HTR-8/SVneo (cell line): Measurements from ENCODE around the gene CASP8.
"Not testable (repeated sequence)": the region's sequence is repeated elsewhere in the genome, so short reads cannot be mapped to it uniquely, and the experiment has no call there.

Experiments
- DNase-seq: peaks from one replicate; pipeline ENCODE4 v3.0.0; 2011; ENCODE audit warnings: low spot score, mixed read lengths; ENCODE audit not compliant: insufficient read length
- FAIRE-seq: peaks from 2 replicates; lab custom pipeline; 2011; peaks lifted over from hg19 to GRCh38; lab: Jason Lieb, UNC

Gene CASP8

DNA sequence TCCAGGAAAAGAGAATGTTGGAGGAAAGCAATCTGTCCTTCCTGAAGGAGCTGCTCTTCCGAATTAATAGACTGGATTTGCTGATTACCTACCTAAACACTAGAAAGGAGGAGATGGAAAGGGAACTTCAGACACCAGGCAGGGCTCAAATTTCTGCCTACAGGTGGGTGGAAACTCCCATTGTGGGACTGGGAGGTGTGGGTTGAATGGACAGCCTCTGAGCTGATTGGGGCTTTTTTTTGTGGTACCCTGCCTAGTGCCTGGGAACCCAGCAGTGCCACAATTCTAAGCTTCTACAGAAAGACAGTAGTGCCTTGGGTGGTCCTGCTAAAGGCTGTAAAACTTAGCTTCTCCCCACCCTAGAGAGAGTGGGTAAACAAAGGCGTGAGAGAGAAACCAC is 6.3 kb downstream of the CASP8 start:
- FAIRE-seq (no peak), DNase-seq (no peak)

DNA sequence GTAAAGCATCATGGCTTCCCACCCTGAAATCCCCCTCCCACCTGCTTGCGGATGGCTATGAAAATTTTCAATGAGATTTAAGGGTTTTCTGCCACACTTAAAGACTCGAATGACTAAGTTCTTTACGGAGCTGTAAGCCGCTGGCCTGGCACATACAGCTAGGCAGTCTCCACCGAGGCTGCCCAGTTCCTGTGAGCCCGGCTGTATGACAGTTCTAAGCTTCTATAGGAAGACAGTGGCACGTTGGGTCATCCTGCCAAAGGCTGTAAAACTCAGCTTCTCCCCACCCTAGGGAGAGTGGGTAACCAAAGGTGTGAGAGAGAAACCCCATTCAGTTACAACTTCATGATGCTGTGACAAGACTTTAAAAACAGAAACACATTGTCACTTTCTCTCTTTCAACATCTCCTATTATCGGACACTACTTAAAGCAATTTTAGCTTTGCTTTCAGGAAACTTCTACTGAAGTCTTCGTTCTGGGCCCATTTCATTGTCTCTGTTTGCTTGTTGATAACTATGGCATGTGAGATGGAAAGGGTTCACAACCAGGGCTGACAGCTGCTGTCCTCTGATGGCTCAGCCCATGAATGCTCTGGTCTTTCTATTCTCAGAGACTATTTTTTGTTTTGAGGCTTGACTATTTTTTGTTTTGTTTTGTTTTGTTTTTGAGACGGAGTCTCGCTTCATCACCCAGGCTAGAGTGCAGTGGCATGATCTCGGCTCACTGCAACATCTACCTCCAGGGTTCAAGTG is 7.1 kb downstream of the CASP8 start:
- no peak for FAIRE-seq
- DNase-seq = no peak

DNA sequence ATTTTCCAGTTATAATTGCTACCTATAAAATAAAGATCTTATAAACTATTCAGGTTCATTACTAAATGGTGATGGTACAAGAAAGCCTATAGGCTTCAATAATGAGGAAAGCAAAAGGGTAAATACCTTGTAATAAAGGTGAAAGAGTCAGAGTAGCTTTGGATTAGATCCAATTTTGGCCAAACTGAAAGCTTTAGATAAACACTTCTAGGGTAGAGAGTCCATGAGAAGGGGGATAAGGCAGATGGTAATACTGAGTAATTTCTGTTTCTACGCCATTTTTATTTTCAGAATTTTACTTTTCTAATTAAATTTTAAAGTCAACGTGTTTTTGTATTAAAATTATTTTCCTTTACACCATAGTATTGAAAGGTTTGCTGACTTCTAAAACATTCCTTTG is 9.4 kb downstream of the CASP8 start:
- FAIRE-seq (no peak), DNase-seq (no peak)

DNA sequence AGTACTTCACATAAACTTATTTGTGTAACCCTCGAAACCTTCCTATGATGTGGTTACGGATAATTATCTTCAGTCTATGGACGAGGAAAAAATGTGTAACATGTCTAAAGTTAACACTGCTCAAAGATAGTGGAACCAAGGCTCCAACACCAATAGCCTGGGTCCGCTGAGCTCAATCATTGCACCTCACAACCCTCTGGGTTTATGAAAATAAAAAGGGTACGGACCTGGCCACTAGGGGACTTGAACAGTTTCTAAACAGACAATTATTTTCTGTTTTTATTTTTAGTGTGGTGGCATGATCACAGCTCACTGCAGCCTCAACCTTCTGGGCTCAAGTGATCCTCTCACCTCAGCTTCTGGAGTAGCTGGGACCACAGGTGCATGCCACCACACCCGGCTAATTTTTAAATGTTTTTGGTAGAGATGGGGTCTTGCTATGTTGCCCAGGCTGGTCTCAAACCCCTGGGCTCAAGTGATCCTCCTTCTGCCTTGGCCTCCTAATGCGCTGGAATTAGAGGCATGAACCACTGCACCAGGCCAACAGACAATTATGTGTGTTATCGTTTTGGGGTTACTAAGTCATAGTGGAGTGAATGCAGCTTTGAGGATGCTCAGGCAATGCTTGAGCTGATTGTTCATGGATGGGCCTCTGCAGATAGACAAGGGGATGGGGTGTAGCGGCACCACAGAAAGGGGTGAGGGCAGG is 10.1 kb downstream of the CASP8 start:
- FAIRE-seq (no peak), DNase-seq (no peak)

DNA sequence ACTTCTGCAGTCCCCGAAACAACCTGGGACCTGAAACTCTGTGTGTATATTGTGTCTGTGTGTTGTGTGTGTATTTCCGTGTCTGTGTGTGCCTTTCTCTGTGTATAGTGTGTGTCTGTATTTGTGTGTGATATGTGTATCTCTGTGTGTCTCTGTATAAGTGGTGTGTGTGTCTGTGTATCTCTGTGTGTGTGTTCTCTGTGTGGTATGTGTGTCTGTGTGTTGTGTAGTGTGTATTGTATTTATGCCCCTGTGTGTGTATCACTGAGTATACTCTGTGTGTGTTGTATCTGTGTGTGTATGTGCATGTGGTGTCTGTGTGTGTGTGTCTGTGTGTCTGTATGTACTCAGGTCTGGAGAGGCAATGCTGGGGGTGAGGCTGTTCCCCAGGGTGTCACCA is 11.6 kb downstream of the CASP8 start:
- no peak for DNase-seq
- FAIRE-seq = peak; percentile 90

DNA sequence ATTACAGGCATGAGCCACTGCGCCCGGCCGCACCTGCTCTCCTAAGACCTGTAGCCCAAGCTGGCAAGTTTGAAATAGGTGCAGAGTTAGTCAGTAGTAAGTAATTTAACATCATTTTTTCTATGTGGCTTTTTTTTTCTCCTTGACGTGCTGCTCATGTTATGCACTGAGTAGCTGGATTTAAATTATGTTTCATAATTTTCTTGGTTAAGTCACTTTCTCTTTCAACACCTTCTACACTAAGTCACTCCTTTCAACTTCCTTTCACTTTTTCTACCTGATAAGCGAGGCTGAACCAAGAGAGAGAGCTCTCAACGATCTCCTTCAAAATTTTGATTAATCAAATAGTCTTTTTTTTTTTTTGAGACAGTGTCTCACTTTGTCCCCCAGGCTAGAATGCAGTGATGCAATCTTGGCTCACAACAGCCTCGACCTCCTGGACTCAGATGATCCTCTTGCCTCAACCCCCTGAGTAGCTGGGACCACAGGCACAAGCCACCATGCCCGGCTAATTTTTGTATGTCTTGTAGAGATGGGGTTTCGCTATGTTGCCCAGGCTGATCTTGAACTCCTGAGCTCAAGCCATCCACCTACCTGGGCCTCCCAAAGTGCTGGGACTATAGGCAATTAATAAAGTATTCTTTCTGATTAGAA is 13.1 kb downstream of the CASP8 start:
- FAIRE-seq (no peak), DNase-seq (no peak)

DNA sequence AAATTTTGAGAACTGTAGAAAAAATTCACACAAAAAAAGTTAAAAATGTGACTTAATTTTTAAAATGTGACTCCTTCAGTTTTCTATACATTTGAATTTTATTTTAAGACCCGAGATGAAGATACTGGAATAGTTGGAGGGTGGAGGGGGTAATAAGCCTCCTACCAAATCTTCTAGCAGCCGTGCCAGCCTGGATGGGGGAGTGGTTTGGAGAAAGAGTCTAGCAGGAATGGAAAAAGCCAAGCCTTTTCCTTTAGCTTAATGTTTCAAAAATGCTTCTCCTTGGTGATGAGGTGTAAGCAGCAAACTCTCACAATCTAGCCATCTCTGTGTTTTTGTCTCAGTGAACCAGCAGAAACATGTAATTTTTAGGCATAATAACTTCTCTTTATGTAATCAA is 14.7 kb downstream of the CASP8 start:
- FAIRE-seq (no peak), DNase-seq (no peak)

DNA sequence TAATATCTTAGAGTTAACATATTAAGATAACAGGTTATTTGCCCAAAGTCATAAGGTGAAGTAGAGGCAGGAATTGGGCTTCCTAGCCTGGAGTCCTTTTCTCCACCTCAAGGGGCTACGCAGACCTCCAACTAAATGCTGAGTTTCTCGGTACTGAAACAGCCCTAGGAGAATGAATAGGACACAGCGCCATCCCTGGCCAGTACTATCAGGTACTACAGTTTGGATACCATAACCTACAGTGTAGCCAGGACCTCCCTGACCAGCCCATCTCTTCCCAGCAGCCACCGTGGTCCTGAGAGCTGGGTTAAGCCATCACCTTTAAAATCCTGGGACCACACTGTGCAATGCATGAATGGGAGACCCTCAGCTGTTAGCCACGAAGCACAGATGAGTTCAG is 15.7 kb downstream of the CASP8 start:
- DNase-seq = no peak
- FAIRE-seq = no peak

DNA sequence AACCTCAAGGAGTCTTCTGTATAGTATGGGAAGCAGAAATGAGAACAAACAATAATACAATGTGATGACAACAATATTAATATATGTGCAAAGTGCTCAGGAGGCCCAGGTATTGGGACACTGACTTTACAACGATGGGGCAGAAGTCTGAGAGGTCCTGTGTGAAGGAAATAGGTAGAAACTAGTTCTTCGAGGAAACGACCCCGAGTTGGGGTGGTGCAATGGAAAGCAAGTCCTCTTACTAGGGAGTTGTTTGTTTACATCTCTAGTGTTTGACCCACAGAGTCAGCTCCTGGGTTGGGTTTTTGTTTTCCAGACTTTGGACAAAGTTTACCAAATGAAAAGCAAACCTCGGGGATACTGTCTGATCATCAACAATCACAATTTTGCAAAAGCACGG is 16.2 kb downstream of the CASP8 start:
- FAIRE-seq = no peak
- no peak for DNase-seq

DNA sequence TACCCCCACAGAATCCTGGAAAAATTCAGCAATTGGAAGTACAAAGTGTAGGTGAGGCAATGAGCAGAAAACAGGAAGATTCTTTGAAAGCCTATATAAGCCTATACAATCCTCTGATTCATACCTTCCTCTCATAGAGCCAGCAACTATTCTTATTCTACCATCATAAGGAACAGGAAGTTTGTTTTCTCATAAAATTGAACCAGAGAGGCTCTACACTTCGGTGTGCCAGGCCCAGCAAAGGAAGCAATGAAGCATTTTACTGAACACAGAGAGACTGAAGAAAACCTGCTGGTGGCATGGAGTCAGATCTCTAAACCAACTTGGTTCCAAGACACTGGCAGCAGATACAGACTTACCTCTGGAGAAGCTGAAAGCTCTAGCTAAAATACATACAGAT is 18.7 kb downstream of the CASP8 start:
- DNase-seq (no peak), FAIRE-seq (no peak)

DNA sequence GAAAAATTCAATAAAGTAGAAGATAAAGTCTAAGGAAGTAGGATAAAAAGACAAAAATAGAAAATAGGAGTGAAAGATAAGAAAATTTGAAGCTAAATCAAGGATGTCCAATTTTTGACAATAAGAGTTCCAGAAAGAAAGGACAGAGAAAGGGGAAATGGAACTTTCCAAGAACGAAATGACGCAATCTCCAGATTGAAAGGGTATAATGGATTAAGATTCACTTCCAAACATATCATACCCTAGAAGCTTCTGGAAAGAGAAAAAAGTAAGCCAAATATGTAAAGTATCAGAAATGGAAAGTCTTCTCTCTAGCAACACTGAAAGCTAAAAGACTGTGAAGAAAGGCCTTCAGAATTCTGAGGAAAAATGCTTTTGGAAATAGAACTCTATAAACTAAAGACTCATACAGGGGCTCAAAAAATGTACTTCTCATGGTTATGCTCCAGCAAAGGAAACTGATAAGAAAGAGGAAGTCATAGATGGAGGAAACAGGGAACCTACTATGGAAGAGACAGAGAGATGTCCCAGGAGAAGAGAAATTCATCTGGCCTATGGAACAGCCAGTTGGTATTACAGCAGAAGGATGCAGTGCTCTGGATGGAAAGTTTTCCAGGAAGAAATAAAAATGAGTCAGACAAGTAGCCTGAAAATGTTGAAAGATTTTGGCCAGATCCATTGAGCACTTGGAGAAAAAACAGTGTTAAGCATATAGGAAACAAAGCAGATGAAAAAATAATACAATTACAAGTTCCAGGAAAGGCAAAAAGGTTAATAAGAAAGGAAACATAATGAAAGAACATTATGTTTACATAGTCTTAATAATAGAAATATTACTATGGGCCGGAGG is 20.1 kb downstream of the CASP8 start:
- DNase-seq (no peak), FAIRE-seq (no peak)

DNA sequence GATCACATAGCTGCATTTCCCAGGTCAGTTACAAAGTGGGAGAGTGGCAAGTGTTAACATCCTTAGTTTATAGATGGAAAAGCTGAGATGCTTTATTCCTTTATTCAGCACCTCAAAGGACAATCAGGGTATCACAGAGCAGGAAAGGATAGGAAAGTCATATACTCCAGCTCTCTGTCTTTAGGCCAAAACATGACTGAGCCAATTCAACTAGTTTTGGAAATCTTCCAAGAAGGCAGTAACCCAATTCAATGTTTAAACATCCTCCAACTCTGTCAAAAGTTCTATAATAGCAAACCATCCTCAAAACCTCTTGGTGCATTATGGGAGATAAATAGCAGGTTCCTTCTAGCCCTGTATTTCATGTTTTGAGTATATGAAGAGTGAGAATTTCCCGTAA is 25.2 kb downstream of the CASP8 start:
- DNase-seq = no peak
- no peak for FAIRE-seq

DNA sequence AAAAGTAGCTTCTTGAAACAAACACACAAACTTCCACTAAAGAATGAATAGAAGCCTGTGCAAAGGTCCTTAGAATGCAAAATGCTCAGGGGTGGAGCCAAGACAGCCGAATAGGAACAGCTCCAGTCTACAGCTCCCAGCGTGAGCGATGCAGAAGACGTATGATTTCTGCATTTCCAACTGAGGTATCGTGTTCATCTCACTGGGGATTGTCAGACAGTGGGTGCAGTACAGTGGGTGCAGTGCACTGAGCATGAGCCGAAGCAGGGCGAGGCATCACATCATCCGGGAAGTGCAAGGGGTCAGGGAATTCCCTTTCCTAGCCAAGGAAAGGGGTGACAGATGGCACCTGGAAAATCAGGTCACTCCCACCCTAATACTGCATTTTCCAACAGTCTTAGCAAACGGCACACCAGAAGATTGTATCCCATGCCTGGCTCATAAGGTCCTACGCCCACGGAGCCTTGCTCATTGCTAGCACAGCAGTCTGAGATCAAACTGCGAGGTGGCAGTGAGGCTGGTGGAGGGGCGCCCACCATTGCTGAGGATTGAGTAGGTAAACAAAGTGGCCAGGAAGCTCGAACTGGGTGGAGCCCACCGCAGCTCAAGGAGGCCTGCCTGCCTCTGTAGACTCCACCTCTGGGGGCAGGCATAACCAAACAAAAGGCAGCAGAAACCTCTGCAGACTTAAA is 30.3 kb downstream of the CASP8 start:
- not testable (repeated sequence) for FAIRE-seq, DNase-seq

DNA sequence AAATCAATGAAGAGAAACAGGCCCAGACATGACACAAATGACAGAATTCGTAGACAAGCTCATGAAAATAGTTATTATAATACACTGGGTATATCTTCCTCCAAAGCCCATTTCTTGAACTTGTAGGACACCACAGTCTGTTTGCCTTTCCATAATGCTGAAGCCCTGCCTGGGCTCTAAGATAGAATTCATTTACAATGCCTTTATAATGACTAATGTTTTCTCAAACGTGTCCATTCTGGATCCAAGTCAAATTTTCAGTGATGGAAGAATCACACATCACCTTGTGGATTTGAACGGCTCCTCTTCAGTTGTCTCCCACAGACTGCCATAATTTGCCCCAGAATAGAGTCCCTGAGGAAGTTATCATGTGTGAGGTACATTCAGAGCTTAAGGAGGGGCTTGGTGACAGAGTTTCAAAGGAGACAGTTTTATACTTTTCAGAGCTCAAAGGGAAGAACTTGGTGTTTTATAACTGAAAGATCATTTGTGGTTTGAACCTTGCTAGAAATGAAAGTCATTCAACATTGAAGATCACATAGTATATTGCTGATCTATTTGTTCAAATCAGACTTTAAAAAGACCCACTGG is 38.2 kb downstream of the CASP8 start:
- DNase-seq (no peak), FAIRE-seq (no peak)

DNA sequence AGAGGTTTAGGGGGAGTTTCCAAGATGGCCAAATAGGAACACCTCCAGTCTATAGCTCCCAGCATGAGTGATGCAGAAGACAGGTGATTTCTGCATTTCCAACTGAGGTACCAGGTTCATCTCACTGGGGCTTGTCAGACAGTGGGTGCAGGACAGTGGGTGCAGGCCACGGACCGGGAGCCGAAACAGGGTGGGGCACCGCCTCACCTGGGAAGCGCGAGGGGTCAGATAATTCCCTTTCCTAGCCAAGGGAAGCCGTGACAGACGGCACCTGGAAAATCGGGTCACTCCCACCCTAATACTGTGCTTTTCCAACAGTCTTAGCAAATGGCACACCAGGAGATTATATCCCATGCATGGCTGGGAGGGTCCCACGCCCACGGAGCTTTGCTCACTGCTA is 39.6 kb downstream of the CASP8 start:
- FAIRE-seq, DNase-seq: not testable (repeated sequence)

DNA sequence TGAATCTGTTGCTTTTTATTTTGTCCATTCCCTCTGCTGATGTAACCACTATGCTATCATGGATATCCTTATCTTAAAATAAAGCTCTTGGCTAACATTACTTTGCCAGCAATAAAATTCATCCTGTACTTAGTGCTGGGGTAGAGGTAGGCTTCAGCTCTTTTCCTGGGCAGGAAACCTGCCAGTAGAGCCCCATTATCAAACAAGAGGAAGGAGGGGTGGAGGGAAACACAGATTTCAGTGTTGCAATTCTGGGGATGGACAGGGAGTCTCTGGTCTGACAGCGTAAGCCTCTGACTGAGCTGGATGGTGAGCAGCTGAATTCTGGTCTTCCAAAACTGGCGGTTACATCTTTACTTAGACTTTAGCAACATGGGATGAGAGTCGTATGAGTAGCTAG is 47.5 kb downstream of the CASP8 start:
- no peak for FAIRE-seq
- DNase-seq = no peak

DNA sequence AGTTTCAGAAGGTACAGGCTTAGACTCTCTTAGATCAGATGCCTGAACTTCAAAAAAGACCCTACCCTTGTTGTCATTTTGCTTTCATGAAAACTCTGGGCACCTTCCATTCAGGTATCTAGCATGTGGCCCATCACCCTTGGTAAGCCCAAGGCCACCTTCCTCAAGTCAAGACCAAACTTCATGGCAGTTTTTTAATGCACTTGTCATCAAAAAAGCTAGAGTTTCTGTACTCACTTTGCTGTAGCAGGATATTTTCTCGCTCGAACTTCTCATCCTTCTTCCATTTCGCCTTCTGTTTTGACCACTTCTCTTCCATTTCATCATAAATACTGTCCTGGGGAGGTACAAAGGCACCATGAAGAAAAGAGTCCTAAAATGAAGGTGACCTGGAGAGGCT is 48.6 kb downstream of the CASP8 start:
- no peak for FAIRE-seq
- no peak for DNase-seq

DNA sequence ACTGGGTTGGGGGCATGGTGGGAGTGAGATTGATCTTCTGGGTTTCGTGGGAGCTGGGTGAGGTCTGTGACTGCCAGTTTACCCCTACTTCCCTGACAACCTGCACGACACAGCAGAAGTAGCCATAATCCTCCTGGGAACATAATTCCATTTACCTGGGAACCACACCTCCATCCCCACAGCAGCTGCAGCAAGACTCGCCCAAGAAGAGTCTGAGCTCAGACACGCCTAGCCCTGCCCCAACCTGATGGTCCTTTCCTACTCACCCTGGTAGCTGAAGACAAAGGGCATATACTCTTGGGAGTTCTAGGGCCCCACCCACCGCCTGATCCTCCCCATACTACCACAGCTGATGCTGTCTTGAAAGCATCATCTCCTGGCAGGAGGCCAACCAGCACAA is 53.0 kb downstream of the CASP8 start:
- FAIRE-seq = no peak
- no peak for DNase-seq

DNA sequence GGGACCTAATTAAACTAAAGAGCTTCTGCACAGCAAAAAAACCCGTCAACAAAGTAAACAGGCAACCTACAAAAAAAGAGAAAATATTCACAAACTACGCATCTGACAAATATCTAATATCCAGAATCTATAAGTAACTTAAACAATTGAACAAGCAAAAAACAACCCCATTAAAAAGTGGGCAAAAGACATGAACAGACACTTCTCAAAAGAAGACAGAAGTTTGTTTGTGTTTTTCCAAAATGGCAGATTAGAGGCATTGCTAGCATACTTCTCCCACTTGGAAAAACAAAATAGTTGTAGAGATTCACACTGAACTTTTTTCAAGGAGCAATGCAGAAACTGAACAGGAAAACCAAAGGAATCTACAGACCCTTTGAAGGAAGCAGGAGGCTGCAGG is 59.2 kb downstream of the CASP8 start:
- FAIRE-seq (no peak), DNase-seq (no peak)

DNA sequence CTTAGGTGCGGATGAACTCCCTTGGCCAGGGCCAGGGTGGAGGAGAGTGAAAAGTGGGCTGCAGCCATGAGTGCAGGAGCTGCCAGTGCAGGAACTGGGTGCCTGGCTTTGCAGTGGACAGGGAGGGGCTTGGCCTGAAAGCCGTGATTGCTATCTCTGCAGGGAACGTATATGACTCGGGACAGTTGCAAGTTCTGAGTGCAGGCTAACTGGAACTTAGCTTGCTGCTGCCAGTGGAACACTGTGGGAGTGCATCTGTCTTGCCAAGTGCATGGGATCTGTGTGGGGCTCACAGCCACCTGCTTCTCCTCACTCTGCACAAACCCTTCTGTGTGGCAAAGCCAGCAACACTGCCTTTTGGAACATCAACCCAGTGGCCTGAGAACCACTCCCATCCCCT is 59.9 kb downstream of the CASP8 start:
- FAIRE-seq (no peak), DNase-seq (no peak)
